HG03520 (cell line): ENCODE results near the gene ZBTB44.
"Not testable (repeated sequence)": the region's sequence is repeated elsewhere in the genome, so short reads cannot be mapped to it uniquely, and the experiment has no call there.

Experiments
- ATAC-seq: cut with Tn5 transposase; IDR thresholded peaks from one replicate; pipeline ENCODE4 v1.9.1; 2021; ENCODE audit warnings: mild to moderate bottlenecking, moderate library complexity; ENCODE audit not compliant: unreplicated experiment

The ZBTB44 gene

GRCh38 chr11:130202009-130202817 lies 112.5 kb downstream of the ZBTB44 start:
- no peak for ATAC-seq

- ATAC-seq, result no peak
These were observed 113.7 kb downstream of the ZBTB44 start for GRCh38 chr11:130201026-130201425.

DNA sequence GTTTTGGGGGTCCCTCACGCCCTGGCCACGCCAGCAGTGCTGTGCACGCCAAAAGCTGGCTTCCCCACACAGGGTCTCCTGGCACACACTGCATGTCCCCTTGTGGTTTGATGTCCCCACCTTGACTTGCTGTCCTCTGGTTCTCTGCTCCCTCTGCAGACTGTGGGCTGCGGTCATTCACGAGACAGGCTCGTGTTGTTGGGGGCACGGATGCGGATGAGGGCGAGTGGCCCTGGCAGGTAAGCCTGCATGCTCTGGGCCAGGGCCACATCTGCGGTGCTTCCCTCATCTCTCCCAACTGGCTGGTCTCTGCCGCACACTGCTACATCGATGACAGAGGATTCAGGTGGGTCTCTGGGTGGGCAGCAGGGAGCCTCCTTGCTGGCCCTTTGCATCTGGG lies 114.9 kb downstream of the ZBTB44 start:
- no peak for ATAC-seq

GRCh38 chr11:130198964-130199363 lies 115.8 kb downstream of the ZBTB44 start:
- ATAC-seq, result no peak

GRCh38 chr11:130198292-130198691 lies 116.4 kb downstream of the ZBTB44 start:
- ATAC-seq, result no peak

DNA sequence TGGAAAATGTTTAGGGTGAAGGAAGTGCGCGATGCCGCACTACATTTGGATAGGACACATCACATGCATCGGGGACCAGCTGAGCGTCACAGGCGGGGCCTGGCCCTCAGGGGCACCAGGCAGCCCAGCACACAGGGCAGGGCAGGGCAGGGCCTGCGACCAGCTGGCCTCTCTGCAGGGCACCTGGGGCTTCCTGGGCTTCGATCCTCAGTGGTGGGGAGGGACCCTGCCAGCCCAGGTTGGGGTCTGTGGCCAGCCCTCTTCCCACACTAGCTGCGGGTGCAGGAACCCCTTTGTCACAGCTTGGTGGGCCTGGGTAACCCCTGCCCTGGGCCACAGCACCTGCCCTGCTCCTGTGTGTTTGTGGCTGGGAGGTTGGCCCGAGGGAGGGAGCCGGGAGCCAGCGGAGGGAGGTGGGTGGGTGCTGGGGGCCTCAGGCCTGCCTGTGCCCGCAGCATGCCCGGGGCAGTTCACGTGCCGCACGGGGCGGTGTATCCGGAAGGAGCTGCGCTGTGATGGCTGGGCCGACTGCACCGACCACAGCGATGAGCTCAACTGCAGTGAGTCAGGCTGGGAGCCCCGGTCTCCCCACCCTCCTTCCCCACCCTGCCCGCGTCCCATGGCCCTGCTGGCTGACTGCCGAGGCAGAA lies 117.2 kb downstream of the ZBTB44 start:
- ATAC-seq, result no peak

- ATAC-seq, result no peak
These were observed 120.3 kb downstream of the ZBTB44 start for GRCh38 chr11:130194241-130195023.

DNA sequence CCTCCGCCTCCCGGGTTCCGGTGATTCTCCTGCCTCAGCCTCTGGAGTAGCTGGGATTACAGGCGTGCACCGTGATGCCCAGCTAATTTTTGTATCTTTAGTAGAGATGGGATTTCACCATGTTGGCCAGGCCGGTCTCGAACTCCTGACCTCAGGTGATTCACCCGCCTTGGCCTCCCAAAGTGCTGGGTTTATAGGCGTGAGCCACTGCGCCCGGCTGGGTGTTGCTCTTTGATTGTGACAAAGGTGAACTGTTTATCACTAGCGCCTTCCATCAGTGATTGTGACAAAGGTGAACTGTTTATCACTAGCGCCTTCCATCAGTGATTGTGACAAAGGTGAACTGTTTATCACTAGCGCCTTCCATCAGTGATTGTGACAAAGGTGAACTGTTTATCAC lies 121.2 kb downstream of the ZBTB44 start:
- not testable (repeated sequence) for ATAC-seq

- no peak for ATAC-seq
These were observed 121.9 kb downstream of the ZBTB44 start for GRCh38 chr11:130192845-130193267.

DNA sequence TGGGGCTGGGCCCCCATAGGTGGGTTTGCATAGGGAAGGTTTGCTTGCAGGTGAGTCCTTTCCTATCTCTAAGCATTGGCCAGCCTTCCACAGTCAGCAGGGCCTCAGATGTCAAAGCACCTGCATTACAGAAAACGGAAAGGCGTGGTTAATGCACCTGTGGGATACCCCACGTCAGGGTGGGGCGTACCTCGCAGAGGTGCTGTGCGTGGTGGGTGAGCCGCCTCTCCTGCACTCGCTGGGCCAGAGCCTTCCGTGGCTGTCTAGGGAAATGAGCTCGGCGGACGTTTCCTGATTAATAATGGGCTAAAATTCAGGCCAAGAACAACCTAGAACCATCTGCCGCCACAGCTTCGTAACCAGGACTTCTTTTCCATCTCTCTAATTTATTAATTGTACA lies 122.8 kb downstream of the ZBTB44 start:
- ATAC-seq, result no peak

- ATAC-seq, result no peak
These were observed 124.3 kb downstream of the ZBTB44 start for GRCh38 chr11:130190371-130190881.

GRCh38 chr11:130189492-130190210 lies 125.1 kb downstream of the ZBTB44 start:
- no peak for ATAC-seq

DNA sequence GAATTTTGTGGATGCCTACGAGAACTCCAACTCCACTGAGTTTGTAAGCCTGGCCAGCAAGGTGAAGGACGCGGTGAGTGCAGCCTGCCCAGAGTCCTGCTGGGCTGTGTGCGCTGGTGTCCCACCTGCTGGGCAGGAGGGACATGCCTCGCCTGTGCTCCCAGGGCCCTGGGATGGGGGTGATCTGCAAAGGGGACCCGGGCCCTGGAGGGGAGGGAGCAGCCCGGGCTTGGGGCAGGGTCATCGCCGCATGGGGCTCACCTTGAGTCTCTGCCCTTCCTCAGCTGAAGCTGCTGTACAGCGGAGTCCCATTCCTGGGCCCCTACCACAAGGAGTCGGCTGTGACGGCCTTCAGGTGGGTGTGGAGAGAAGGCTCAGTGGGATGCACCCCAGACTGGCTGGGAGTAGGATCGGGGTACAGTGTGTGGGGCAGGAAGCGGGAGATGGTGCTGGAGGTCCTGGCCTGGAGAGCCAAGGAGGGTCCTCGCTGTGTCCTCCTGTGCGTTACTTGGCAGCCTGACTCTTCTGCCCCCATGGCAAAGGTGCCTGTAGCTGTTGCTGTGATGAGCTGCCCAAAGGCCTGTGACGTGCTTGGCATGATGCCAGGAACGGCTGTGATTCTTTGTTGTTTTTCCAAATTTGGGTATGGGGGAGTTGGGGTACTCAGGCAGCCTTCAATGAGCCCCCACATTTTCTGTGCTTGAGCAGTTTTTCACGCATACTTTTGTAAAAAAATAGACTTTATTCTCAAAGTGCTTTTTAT lies 126.0 kb downstream of the ZBTB44 start:
- no peak for ATAC-seq

- ATAC-seq, result no peak
These were observed 126.7 kb downstream of the ZBTB44 start for GRCh38 chr11:130188047-130188446.

- ATAC-seq, result no peak
These were observed 127.6 kb downstream of the ZBTB44 start for GRCh38 chr11:130187096-130187495.

- ATAC-seq, result no peak
These were observed 130.7 kb downstream of the ZBTB44 start for GRCh38 chr11:130183878-130184610.

DNA sequence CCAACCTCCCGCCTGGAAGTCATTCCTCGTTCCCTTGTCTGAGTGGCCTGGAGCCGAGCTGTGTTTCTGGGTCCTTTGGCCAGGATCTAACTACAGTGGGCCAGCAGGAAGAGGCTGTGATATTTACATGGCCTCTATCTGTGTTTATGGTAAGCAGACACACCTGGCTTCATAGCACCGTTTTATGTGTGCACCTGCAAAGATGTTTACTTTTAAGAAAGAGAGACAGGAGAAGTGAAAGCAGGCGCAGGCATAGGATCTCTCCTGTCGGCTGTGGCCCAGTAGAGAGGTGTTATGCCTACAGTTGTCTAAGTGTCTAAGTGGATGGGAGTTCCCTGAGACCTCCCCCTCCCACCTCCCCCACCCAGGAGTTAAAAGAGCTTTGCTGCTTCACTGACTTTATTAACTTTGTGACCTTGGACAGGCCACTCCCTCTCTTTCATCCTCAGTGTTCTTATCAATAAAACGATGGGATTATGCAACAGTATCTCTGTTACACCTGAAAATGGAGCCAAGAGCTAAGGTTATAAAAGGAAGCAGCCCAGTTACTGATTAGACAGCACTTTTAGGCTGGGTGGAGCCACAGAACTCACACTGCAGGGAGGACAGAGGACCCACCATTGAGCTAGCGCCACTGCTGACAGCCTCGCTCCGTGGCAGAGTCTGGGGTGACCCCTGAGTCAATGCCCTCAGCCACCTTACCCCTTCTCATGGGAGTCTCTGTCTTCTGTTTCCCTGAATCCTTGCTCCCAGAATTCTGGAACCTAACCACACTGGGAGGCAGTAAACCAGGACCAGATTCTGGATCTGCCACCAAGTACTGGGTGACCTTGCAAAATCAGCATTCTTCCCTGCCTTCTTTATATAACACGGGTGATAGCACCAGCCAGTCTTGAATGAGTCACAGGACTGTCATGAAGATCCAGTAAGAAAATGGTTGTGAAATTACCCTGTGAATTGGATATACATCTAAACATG lies 133.1 kb downstream of the ZBTB44 start:
- ATAC-seq, result no peak

- no peak for ATAC-seq
These were observed 133.8 kb downstream of the ZBTB44 start for GRCh38 chr11:130180896-130181294.
